SK-N-MC (cell line): ENCODE results near the gene CDC42SE2.

Experiments
- EZH2 ChIP-seq: fragments of 200-600 bp; sonication (generic); IDR thresholded peaks from one replicate; pipeline ENCODE4 v1.6.1; 2017; ENCODE audit warnings: antibody characterized with exemption
- FOXP2 ChIP-seq: optimal IDR thresholded peaks from 2 replicates; pipeline ENCODE3; 2011; ENCODE audit warnings: mild to moderate bottlenecking, moderate library complexity; ENCODE audit not compliant: insufficient read depth; ENCODE audit errors: extremely low read length, control extremely low read depth
- POLR2AphosphoS5 ChIP-seq: IDR thresholded peaks from 2 replicates; pipeline ENCODE4 v1.6.1; 2012; ENCODE audit warnings: mild to moderate bottlenecking, low read depth, low read length, borderline replicate concordance

DNA sequence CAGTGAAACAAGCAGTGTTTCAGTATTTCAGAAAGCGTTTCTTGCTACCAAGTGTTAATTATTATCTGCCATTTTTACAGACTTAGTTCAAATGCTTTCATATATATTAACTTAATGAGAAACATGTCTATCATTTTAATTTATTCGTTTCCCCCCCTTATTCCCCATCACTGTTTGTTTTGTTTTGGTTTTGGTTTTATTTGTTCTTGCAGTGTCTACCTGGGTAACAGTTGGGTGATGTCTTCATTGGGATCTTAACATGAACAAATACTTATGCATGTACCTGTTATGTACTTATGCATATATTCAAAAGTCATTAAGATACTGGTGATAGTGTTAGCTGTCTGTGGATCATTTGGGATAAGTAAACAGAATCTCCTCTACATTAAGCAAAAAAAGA, 108.0 kb downstream of the CDC42SE2 start:
- TF ChIP-seq EZH2 (no peak), POLR2AphosphoS5 (no peak), FOXP2 (no peak)
